ENCODE measurements around the gene CCDC126.
"Not testable (repeated sequence)": the region's sequence is repeated elsewhere in the genome, so short reads cannot be mapped to it uniquely, and the experiment has no call there.

CCDC126 gene

DNA sequence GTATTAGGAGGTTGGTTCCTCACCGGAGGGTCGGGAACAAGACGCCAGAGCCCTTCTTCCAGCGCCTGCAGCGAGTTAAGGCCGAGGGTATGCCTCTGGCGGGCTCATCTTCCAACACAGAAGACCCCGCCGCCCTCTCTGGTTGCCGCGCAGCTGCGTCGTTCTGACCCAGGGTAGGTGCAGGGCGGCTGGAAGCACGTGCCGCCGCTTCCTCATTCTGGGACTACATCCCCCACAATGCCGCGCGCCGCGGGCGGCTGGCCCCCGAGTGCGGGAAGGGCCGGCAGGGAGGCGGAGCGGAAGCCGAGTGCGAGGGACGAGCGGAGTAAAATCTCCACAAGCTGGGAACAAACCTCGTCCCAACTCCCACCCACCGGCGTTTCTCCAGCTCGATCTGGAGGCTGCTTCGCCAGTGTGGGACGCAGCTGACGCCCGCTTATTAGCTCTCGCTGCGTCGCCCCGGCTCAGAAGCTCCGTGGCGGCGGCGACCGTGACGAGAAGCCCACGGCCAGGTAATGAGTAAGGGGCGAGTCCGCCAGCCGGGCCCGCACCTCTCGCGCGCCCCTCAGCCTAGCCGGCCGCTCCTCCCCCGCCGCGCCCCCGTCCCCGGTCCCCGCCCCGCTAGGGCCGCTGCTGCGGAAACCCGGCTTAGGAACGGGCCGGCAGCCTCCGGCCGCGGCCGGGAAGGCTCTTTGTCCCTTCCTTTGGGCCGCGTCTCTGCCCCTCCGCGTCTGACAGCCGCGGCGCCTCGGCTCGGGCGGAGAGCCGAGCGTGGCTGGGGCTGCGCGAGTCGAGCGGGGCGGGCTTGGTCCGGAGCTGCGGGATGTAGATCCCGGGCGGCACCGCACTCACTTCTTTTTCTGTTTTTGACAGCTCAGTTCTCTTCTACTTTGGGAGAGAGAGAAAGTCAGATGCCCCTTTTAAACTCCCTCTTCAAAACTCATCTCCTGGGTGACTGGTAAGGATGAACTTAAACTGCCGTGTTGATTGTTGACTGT, at the start of gene CCDC126:
Gene CCDC126, plus strand, starts transcription at position 289 of the 998 bp plus-strand sequence. CDS start 13,934 bp downstream, outside the sequence.
- in situ Hi-C loops (cut with MboI; ENCODE audit: low pct_unique_long_range_greater_than_20kb, low sequenced_read_pairs) = loop anchor here (25.0 kb wide), 1 partner anchor 115 kb away; the partner anchor contains the start of gene STK31

GRCh38 chr7:23547662-23548061, 49.5 kb upstream of the CCDC126 start:
- DNase-seq = no peak
- in situ Hi-C loops (cut with MboI; ENCODE audit: low pct_unique_long_range_greater_than_20kb, low sequenced_read_pairs) = no loop called here

More for the DNA sequence above, at the start of gene CCDC126:
- peak; percentile 94 for DNase-seq

- no peak for DNase-seq
- in situ Hi-C loops (cut with MboI; ENCODE audit: low pct_unique_long_range_greater_than_20kb, low sequenced_read_pairs) = no loop called here
Observed at GRCh38 chr7:23558303-23558702, 38.9 kb upstream of the CCDC126 start.

GRCh38 chr7:23570592-23571200, 26.5 kb upstream of the CCDC126 start:
- peak; percentile 79 for DNase-seq

GRCh38 chr7:23581975-23582374, 15.2 kb upstream of the CCDC126 start:
- not testable (repeated sequence) for DNase-seq
- in situ Hi-C loops (cut with MboI; ENCODE audit: low pct_unique_long_range_greater_than_20kb, low sequenced_read_pairs) = loop anchor here (25.0 kb wide), 1 partner anchor 130 kb away; the partner anchor contains the start of gene STK31

More at GRCh38 chr7:23570592-23571200, 26.5 kb upstream of the CCDC126 start:
- in situ Hi-C loops (cut with MboI; ENCODE audit: low pct_unique_long_range_greater_than_20kb, low sequenced_read_pairs) = no loop called here

DNA sequence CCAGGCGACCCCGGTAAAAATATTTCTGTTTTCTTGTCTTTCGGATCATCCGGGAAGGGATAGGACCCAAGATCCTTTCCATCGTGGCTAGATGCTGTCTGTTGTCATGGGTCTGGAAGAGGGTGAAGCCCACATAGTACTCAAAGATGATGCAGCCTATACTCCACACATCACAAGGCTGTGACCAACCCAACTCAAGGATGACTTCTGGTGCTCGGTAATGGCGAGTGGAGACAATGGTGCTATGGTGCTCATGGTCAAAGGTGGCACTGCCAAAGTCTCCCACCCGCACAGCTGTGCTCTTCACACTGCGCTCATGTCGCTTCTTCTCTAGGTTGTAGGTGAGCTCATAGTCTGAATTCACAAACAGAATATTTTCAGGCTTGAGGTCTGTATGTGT, 11.9 kb upstream of the CCDC126 start:
- in situ Hi-C loops (cut with MboI; ENCODE audit: low pct_unique_long_range_greater_than_20kb, low sequenced_read_pairs) = loop anchor here (25.0 kb wide), 1 partner anchor 127 kb away; the partner anchor contains the start of gene STK31
- DNase-seq = not testable (repeated sequence)

DNA sequence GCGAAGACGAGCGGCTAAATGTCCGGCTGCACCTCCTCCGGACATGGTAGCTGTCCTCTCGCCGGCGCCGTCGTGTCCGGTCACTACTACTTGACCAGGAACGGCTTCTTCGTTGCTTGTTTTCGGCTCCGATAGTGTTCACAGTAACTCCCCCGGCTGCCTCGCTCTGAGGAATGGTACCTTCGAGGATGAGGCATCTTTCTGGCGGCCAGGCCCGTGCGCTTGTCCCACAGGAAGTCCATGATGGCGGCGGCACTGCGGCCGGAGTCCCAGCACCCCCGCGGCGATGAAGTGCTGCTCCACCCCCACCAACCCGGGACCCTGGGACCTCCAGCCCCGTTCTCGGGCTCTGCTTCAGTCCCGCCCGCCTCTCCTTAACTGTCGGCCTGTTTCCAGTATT, 11.0 kb upstream of the CCDC126 start:
- in situ Hi-C loops (cut with MboI; ENCODE audit: low pct_unique_long_range_greater_than_20kb, low sequenced_read_pairs) = loop anchor here (25.0 kb wide), 1 partner anchor 126 kb away; the partner anchor contains the start of gene STK31
- DNase-seq = no peak

- in situ Hi-C loops (cut with MboI; ENCODE audit: low pct_unique_long_range_greater_than_20kb, low sequenced_read_pairs) = loop anchor here (25.0 kb wide), 1 partner anchor 122 kb away; the partner anchor contains the start of gene STK31
- no peak for DNase-seq
Observed at GRCh38 chr7:23590529-23590928, 6.7 kb upstream of the CCDC126 start.

DNA sequence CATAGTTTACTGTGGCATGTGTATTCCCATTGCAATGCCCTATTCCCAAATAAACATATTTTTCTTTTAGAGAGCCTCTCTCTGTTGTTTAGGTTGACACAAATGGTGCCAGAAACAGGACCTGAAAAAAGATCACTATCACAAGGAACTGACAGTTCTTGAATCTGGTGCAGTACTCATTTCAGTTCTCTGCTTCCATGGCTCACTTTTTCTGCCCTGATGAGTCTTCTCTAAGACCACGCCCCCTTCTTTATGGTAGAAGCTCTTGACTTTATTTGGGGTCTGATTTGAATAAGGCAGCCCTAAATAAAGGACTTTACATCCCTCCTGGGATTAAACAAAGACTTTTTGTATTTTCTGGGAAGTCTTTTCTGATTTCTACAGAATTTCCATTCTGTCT, 3.5 kb upstream of the CCDC126 start:
- in situ Hi-C loops (cut with MboI; ENCODE audit: low pct_unique_long_range_greater_than_20kb, low sequenced_read_pairs) = loop anchor here (25.0 kb wide), 1 partner anchor 119 kb away; the partner anchor contains the start of gene STK31
- no peak for DNase-seq

DNA sequence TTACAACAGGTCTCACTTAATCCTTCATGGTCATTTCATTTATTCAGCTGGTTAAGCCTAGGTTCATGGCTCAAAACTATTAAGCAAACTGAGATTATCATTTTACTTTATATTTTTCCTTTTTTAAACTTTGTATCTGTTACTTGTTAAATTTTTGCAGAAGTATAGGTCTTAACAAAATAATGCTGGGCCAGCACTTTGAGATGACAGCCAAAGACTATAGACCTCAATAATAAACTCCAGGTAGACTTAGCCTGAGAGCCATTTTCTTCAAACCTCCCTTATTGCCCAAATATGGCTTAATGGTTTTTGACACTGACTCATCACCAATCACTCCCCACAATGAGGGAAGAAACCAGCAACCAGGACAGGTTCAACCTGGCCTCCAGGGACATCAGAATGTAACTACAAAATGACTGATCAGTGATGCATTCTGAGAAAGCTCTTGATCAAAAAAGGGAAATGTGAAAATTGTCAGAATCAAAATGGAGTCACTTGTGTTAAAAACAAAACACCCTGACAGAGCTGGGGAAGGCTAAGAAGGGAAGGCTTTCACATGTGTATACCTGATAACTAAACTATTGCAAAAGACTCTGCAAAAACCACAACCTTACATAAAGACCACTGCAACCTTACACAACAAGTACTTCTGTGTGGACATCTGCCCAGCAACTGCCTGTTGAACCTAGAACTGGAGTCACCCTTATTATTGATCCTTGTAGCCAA, 2.1 kb upstream of the CCDC126 start:
- in situ Hi-C loops (cut with MboI; ENCODE audit: low pct_unique_long_range_greater_than_20kb, low sequenced_read_pairs) = loop anchor here (25.0 kb wide), 1 partner anchor 117 kb away; the partner anchor contains the start of gene STK31
- peak; percentile 18 for DNase-seq

- in situ Hi-C loops (cut with MboI; ENCODE audit: low pct_unique_long_range_greater_than_20kb, low sequenced_read_pairs) = loop anchor here (25.0 kb wide), 1 partner anchor 114 kb away; the partner anchor contains the start of gene STK31
- DNase-seq = no peak
Observed at GRCh38 chr7:23598296-23598695, 1.1 kb downstream of the CCDC126 start.

- in situ Hi-C loops (cut with MboI; ENCODE audit: low pct_unique_long_range_greater_than_20kb, low sequenced_read_pairs) = no loop called here
- DNase-seq = no peak
Observed at GRCh38 chr7:23600236-23600635, 3.1 kb downstream of the CCDC126 start.

- no peak for DNase-seq
- in situ Hi-C loops (cut with MboI; ENCODE audit: low pct_unique_long_range_greater_than_20kb, low sequenced_read_pairs) = no loop called here
Observed at GRCh38 chr7:23603632-23604295, 6.6 kb downstream of the CCDC126 start.

GRCh38 chr7:23604296-23604640, 7.1 kb downstream of the CCDC126 start:
- in situ Hi-C loops (cut with MboI; ENCODE audit: low pct_unique_long_range_greater_than_20kb, low sequenced_read_pairs) = no loop called here
- no peak for DNase-seq

- no peak for DNase-seq
- in situ Hi-C loops (cut with MboI; ENCODE audit: low pct_unique_long_range_greater_than_20kb, low sequenced_read_pairs) = no loop called here
Observed at GRCh38 chr7:23607130-23607529, 9.9 kb downstream of the CCDC126 start.

DNA sequence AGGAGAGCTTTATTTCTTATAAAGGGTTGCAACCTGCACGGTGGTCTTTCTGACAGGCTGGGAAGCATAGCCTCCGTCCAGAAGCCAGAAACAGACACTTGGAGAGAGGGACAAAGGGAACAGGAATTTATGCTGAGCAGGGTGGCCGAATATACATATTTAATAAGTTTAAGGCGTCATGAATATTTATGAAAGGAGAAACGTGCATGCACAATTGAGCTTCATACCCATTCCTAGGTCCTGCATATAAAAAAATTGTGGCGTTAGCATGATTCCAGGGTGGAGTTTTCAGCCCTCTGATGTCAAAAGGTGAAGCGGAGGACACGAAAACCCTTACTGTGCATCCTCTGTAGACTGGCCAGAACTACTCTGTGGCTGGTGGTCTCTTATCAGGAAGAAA, 10.7 kb downstream of the CCDC126 start:
- in situ Hi-C loops (cut with MboI; ENCODE audit: low pct_unique_long_range_greater_than_20kb, low sequenced_read_pairs) = no loop called here
- DNase-seq = no peak

DNA sequence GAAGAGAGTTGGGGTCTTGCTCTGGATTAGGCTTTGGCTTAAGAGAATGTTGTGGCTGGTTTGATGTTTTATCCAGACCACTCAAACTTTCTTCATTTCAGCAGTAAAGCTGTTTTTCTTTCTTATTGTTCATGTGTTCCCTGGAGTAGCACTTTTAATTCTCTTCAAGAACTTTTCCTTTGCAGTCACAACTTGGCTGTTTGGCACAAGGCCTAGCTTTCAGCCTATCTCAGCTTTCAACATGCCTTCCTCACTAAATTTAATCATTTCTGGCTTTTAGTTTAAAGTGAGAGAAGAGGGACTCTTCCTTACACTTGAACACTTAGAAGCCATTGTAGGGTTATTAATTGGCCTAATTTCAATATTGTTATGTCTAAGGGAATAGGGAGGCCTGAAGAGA, 18.1 kb downstream of the CCDC126 start:
- in situ Hi-C loops (cut with MboI; ENCODE audit: low pct_unique_long_range_greater_than_20kb, low sequenced_read_pairs) = no loop called here

GRCh38 chr7:23616593-23616992, 19.4 kb downstream of the CCDC126 start:
- in situ Hi-C loops (cut with MboI; ENCODE audit: low pct_unique_long_range_greater_than_20kb, low sequenced_read_pairs) = no loop called here
- no peak for DNase-seq

More for the DNA sequence above, 18.1 kb downstream of the CCDC126 start:
- no peak for DNase-seq

Data from KBM-7 (cell line).